B cell (primary cell): ENCODE data around the gene GLB1L.

Experiments used
- EZH2 ChIP-seq: IDR thresholded peaks from 2 replicates; pipeline ENCODE4 v1.6.1; 2012; ENCODE audit warnings: borderline replicate concordance, low read depth, mild to moderate bottlenecking, moderate library complexity, low read length; ENCODE audit not compliant: insufficient read depth, poor library complexity, severe bottlenecking
- TF ChIP-seq, protein P1 (sequence below): fragments of 200-600 bp; IDR thresholded peaks from one replicate; pipeline ENCODE4 v1.8.0; 2022; ENCODE audit warnings: antibody characterized with exemption, mild to moderate bottlenecking

GRCh38 chr2:219247678-219248642, 2.7 kb upstream of the GLB1L start:
- TF ChIP-seq, protein P1, sequence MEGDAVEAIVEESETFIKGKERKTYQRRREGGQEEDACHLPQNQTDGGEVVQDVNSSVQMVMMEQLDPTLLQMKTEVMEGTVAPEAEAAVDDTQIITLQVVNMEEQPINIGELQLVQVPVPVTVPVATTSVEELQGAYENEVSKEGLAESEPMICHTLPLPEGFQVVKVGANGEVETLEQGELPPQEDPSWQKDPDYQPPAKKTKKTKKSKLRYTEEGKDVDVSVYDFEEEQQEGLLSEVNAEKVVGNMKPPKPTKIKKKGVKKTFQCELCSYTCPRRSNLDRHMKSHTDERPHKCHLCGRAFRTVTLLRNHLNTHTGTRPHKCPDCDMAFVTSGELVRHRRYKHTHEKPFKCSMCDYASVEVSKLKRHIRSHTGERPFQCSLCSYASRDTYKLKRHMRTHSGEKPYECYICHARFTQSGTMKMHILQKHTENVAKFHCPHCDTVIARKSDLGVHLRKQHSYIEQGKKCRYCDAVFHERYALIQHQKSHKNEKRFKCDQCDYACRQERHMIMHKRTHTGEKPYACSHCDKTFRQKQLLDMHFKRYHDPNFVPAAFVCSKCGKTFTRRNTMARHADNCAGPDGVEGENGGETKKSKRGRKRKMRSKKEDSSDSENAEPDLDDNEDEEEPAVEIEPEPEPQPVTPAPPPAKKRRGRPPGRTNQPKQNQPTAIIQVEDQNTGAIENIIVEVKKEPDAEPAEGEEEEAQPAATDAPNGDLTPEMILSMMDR = no peak
- TF ChIP-seq EZH2 = no peak
